SK-MEL-5 (cell line): ENCODE data around the gene CNGA4. TPM values are rescaled to one million over a fixed set of nuclear protein-coding genes. Genes with fewer than 3 reads are reported as not detected.

Experiments
- DNase-seq: peaks from one replicate; pipeline ENCODE4 v3.0.0-alpha.2; 2016; ENCODE audit warnings: low read depth, low spot score
- in situ Hi-C: cut with HindIII; loops from 2 replicates; pipeline ENCODE4 v1.10.0; 2016; ENCODE audit warnings: low sequenced_read_pairs, high pct_unique_total_duplicates, low pct_unique_long_range_greater_than_20kb
- total RNA-seq: library from RNA; depleted of rRNA; stranded (reverse); fragments of >200 nt; shearing (Covaris generic); gene quantifications from 2 replicates; pipeline ENCODE4 v1.2.3, GENCODE V29; 2014

Gene CNGA4
- total RNA-seq, 1 experiment from 2014 or later: not detected

DNA sequence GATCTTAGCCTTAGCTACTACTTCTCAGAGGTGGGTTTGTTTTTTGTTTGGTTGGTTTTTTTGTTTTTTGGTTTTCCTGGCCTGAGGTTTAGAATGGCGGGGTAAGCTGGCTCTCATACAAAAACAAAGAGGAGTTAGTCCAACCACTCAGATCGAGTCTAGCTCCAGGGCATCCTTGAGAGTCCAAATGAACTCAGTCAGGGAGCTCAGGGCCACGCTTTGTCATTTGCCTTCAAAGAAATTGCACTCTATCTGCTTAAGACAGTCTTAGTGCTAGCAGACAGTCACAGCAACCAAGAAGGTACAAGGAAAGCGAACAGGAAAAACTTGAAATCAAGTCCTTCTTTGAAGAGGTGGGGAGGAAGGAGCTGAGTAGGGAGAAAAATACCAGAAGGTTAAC, 22.4 kb upstream of the CNGA4 start:
- no peak for DNase-seq
- in situ Hi-C loops: no loop called here

DNA sequence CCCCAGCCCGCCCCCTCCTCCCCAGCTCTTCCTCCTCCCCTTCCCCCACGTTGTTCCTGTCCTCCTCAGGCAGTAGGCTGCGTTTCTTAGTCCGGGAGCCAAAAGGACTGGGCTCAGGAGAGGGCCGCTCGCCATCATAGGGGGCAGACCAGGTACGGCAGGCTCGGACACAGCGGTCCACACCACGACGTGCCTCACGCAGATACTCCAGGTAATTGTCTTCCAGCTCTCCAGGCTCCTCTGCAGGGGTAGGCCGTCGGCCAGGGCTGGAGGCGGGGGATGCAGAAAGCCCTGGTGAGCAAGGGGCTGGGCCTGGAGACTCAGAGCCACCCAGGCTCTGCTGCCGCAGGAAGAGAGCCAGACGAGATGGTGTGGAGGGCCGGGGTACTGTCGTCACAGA, 21.2 kb upstream of the CNGA4 start:
- in situ Hi-C loops: no loop called here

DNA sequence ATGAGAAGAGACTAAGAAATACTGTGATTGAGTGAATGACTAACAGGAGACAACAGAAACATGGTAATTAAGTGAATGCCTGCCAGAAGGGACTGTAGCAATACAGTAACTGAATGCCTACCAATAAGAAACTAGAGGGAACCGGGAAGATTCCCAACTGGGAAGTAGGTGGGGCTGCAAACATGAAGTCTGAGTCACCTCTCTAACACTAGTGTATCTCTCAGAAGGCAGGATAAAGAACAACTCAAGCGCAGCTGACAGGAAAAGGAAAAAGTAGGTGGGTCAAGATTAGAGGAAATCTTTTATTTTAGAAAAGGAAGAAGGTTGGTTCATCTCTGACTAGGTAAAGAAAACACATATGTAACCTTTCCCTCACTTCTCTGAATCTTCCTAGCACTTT, 19.5 kb upstream of the CNGA4 start:
- no peak for DNase-seq
- in situ Hi-C loops: no loop called here

More for the DNA sequence above, 21.2 kb upstream of the CNGA4 start:
- DNase-seq: no peak

DNA sequence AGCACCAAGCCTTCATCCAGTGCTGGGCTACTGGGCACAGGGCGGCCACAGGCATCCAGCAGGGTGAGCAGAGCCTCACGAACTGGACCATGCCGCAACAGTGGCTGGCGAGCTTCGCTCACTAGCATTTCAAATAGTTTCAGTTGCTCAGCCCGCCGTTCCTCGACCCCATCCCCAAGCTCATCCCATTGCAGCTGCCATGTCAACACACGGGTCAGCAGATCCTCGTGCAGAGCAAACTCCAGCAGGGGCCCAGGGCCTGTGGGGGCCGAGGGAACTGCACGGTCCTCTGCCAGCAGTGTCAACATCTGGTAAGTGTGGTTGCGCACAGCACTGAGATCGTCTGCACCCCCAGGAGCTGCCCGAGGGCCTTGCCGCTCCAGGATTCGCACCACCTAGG, 15.0 kb upstream of the CNGA4 start:
- in situ Hi-C loops: no loop called here
- DNase-seq: no peak

DNA sequence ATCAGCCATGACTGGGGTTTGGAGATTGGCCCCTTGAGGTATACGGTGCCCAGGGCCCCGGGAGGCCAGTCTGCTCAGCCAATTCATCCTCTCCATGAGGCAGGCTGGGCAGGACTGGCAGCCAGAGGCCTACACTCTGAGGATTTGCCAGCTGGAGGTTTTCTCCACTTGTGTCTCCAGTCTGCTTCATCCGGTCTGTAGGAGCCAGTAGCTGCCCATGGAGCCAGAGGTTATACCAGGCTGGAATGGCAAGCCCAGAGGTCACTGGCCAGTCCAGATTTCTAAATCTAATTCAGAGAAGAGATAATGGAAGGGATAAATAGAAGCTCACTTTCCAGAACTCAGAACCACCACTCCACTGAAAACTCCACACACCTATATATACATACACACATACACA, 14.5 kb upstream of the CNGA4 start:
- in situ Hi-C loops: no loop called here
- DNase-seq: no peak

DNA sequence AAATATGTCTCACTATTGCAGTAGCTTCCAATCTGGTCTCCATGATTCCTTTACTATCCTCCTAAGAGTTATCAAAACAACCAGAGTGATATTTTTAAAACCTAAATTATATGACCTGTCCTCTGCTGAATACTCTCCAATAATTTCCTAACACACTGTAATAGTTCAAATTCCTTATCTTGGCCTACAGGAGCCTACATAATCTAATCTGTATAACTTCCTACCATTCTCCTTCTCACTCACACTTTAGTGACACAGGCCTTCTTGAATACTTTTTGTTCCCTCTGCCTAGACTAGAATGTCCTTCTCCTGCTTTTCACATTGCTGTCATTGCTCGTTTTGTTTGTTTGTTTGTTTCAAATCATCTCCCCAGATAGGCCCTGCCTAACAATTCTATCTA, 13.9 kb upstream of the CNGA4 start:
- in situ Hi-C loops: no loop called here
- no peak for DNase-seq

DNA sequence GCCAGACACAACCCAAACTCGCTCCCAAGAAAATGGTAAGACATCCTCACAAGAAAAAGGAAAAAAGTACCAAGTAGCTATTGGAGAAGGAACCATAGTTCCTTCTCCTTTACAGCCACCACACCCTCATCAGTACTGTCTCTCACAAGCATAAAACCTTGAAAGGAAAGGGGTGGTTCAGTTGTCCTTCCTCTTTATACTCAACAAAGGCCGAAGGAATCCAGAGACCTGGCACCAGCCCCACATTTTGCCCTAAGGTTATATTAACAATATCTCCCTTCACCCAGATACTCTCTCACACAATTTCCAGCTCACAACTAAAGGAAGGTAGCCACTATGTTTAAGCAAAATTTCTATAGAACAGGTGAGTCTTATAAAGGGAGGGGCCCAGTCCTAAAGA, 13.0 kb upstream of the CNGA4 start:
- in situ Hi-C loops: no loop called here
- no peak for DNase-seq

DNA sequence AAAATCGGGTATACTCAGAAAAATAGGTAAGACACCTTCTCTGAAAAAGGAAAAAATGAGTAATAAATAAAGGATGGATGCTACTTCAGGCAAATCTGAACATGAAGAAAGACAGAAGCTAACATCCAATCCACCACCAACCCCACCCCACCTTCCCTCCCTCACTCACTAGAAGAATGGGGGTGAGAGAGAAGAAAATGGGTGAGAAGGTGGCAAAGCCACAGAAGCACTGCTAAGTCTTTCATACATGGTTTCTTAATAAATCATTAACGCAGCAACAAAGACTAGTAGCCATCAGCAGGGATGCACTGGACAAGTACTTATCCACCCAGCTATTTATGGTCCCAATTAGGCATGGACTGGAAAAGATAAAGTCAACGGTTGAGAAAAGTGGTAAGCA, 10.4 kb upstream of the CNGA4 start:
- in situ Hi-C loops: no loop called here
- DNase-seq: no peak

DNA sequence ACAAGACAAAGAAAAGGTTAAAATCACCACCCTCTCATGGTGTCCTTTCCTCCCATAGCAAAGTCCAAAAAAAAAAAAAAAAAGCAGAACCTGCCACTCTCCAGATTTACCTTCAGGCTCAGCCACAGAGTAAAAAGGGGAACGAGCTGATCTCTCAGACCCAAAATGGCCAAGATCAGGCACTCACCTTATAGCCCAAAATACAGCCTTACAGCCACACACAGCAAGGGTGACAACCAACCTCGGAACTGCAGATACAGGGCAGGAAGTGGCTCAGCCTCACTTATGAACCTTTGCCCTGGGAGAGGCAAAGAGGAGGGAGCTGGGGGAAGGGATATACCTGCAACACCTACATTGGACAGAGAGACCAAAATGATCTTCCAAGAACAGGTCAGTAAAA, 9.0 kb upstream of the CNGA4 start:
- in situ Hi-C loops: no loop called here
- no peak for DNase-seq

DNA sequence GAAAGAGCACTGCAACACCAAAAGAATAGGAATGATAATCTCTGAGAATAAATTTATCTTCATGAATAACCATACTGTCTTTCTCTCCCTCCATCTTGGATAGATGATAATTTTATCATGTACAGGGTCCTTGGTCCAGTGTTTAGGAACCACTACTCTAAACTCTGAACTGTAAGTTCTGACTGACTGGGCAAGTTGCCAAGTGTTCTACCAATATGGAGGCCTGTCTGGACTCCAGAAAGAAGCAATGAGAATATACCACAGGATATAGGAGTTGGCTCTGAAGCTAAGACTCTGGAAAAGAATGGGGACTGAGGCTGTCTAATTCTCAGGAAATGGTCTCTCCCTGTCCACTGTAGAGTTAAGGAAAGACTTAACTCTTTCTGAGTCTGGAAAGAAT, 6.0 kb upstream of the CNGA4 start:
- DNase-seq: no peak
- in situ Hi-C loops: no loop called here

DNA sequence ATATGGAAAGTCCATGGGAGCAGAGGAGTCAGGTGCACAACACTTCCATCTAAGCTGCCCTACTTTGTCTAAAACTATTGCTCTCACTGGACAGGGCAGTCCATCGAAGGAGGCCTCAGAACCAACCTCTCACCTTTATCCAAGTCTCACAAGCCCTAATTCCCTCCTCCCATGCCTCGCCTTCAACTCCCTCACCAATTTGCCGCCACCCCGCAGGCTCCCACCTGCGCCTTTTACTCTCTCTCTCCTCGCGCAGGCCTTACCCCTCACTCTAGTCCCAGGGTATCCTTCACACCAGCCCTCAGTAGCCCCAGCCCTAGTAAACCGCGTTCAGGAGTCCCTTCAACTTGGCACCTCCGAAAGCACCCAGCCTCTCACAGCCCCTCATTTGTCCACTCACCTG, 4.9 kb upstream of the CNGA4 start:
- in situ Hi-C loops: no loop called here
- DNase-seq: no peak

DNA sequence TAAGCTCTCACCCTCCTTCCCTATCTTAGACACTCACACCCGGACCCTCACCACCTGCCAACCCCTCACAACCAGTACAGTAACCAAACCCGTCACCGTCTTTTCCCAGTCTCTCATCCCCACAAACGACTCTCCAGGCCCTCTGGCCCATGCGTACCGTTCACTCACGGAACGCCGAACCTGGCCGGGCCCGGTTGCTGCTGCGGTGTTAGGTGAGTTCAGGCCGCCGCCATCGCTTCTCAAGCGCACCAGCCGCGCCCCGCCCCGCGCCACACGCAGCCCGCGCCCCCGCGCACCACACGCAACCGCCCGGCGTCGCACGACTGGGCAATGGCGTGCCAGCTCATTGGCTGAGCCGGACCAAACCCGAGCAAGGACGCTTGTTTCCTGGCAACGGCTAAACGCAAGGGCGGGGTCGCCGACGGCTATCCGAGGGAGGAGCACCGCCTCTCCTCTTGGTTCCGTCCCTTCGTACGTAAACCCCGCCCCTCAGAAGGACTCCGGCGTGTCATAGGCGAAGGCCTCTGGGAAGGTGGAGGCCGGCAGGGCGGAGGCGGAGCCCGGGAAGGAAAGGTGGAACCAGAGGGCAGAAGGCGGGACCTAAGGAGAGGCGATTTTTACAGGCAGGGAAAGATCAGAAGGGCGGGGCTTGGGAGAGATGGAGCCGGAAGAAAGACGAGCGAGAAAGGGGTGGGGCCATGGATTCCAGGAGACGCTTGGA, 4.3 kb upstream of the CNGA4 start, which contains the start of gene FHIP1B:
FHIP1B (minus strand) TSS at position 250 of the 721 bp plus-strand sequence. CDS start 10,120 bp downstream, outside the sequence.
- DNase-seq: peak; percentile 99
- in situ Hi-C loops: no loop called here

DNA sequence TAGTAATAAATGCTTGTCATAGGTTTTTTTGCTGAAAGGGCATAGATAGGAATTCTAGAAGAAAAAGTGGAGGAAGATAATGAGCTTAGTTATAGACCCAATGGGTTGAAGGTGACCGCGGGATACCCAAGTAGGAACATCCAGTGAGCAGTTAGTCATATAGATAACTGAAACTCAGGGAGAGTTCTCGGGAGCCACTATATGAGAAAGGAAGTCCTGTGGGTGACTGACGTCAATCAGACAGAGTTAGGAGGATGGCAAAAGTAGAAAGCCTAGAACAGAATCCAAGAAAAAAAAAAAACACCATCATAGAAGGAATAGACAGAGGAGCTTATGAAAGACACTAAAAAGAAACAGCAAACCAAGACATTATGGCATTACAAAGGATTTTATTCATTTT, 1.6 kb upstream of the CNGA4 start:
- DNase-seq: peak; percentile 68
- in situ Hi-C loops: no loop called here

DNA sequence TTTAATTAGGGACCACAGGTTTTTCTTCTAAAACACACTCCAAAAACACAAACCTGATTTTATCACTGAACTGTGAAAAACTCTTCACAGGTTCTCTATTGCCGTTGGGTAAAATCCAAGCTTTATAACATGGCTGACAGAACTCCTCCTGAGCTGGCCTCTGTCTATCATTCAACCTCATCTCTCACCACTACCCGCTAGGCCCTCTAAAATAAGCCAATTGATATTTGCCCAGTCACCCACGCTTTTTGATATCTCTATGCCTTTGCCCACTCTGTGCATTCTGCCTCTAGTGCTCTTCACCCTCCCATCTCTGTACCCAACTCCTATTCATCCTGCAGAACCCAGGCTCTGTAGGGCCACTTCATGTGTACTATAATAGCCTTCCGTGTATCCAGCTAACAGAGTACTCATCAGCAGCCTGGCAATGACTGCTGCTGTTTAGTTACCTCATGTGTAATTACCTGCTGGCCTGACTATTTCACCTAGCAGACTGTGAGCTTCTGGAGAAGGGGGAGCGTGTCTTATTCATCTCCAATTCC, 1.1 kb upstream of the CNGA4 start:
- DNase-seq: no peak
- in situ Hi-C loops: no loop called here

DNA sequence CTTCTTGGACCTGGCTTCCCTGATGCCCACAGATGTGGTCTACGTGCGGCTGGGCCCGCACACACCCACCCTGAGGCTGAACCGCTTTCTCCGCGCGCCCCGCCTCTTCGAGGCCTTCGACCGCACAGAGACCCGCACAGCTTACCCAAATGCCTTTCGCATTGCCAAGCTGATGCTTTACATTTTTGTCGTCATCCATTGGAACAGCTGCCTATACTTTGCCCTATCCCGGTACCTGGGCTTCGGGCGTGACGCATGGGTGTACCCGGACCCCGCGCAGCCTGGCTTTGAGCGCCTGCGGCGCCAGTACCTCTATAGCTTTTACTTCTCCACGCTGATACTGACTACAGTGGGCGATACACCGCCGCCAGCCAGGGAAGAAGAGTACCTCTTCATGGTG, 1.2 kb downstream of the CNGA4 start:
- in situ Hi-C loops: no loop called here

DNA sequence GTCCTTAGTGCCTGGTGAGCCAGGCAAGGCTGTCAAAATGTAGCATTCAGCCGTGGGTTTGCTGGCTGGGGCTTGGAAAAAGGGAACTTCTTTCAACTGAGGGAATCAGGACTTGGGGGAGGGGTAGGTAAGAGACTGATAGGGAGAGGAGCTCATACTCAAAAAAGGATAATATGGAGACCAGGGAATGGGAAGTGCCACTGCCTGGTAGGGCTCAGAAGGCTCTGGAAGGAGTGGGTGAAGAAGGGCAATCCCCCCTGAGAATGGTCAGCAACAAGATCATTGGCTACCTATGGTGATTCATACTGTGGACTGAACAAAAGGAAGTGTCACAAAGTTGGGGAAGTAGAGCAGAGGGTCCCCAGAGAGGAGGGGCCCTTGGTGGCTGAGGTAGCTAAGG, 1.9 kb downstream of the CNGA4 start:
- DNase-seq: no peak
- in situ Hi-C loops: no loop called here

More for the DNA sequence above, 1.2 kb downstream of the CNGA4 start:
- no peak for DNase-seq

DNA sequence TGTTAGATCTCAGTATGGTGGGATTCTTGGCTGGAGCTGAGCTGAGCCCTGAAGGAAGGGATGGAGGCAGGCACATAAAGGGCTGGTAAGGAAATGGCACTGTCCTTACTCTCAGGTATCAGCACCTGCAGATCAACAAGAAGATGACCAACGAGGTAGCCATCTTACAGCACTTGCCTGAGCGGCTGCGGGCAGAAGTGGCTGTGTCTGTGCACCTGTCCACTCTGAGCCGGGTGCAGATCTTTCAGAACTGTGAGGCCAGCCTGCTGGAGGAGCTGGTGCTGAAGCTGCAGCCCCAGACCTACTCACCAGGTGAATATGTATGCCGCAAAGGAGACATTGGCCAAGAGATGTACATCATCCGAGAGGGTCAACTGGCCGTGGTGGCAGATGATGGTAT, 2.4 kb downstream of the CNGA4 start:
- DNase-seq: no peak
- in situ Hi-C loops: no loop called here

DNA sequence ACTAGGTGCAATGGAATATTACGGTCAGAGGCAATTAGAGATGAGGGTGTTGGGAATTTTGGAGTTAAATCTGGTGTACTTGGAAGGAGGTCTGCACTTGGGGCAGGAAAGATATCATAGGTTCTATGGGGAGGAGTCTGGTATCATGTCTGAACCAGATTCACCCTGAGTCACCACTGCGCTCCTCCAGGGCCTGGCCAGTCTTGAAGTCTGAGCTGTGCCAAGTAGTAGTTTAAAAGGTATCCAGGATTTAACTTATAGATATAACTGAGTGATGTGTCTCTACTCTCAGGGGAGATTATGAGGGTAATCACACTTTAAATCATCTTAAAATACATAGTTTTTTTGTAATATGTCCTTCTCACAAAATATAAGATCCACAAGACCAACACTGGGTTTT, 6.6 kb downstream of the CNGA4 start:
- no peak for DNase-seq
- in situ Hi-C loops: no loop called here

DNA sequence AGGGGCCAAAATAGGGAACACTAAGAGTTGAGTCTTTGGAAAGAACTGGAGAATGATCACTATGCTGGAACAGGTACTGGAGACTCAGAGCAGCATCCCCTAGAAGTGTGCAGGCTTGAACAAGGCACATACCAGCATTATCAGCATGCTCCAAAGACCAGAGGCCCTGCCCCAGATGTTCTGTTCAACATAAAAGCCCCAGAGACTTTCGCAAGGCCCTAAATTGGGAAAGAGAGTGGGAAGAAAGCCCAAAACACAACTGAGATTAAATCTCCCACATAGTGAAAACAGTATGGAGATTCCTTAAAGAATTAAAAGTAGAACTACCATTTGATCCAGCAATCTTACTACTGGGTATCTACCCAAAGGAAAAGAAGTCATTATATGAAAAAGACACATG, 9.4 kb downstream of the CNGA4 start:
- in situ Hi-C loops: no loop called here
- no peak for DNase-seq
